Measurements from ENCODE around the gene NGEF. TPM values are rescaled to one million over a fixed set of nuclear protein-coding genes. Genes with fewer than 3 reads are reported as not detected.

NGEF gene
- polyA plus RNA-seq, 3 donors = not detected

GRCh38 chr2:233017947-233018346, 4.9 kb upstream of the NGEF start:
- no peak for DNase-seq
- H3K27ac Mint-ChIP-seq = no peak overlapping the region
- no CpG with 5 or more reads among the region's 1 CpG for WGBS (ENCODE audit: insufficient coverage)
- Histone ChIP-seq H3K79me2 (ENCODE audit: insufficient read depth, low read length) (no peaks in the 10 kb centered on the region), H3K27me3 (ENCODE audit: control insufficient read depth in 2 of 2, insufficient read depth in 2 of 2, low read length in 2 of 2) (no peaks in the 10 kb centered on the region), H3K9me3 (replicated peaks in 1 of 2; ENCODE audit: control insufficient read depth in 1 of 2, insufficient read depth in 1 of 2, low read length in 2 of 2) (no peaks in the 10 kb centered on the region), H3K4me1 (ENCODE audit: control insufficient read depth in 1 of 2, insufficient read depth in 2 of 2, low read length in 2 of 2) (no peaks in the 10 kb centered on the region), H4K20me1 (ENCODE audit: insufficient read depth, low read length) (no peaks in the 10 kb centered on the region), H3K27ac (ENCODE audit: low read depth in 1 of 2, low read length in 2 of 2) (no peak overlapping the region), H3K36me3 (replicated peaks in 1 of 2; ENCODE audit: control insufficient read depth in 1 of 2, insufficient read depth in 2 of 2, low read length in 2 of 2) (no peaks in the 10 kb centered on the region), H3K9ac (ENCODE audit: insufficient read depth, low read length, poor library complexity, severe bottlenecking) (no peak overlapping the region), H3K4me2 (replicated peaks; ENCODE audit: extremely low read depth, low read length, poor library complexity, severe bottlenecking) (no peak overlapping the region), H2AFZ (ENCODE audit: insufficient read depth, low read depth, low read length, poor library complexity, severe bottlenecking) (no peak overlapping the region), H3K4me3 (replicated peaks in 1 of 3; ENCODE audit: low read depth in 2 of 3, low read length in 3 of 3) (no peak overlapping the region)
- H3K4me3 Mint-ChIP-seq = no peak overlapping the region
- H3K9me3 Mint-ChIP-seq = peaks cover 0 to 4% (median 0%) of the 10 kb centered on the region in 7 donors
- no peaks in the 10 kb centered on the region for H3K36me3 Mint-ChIP-seq
- TF ChIP-seq, protein P1, sequence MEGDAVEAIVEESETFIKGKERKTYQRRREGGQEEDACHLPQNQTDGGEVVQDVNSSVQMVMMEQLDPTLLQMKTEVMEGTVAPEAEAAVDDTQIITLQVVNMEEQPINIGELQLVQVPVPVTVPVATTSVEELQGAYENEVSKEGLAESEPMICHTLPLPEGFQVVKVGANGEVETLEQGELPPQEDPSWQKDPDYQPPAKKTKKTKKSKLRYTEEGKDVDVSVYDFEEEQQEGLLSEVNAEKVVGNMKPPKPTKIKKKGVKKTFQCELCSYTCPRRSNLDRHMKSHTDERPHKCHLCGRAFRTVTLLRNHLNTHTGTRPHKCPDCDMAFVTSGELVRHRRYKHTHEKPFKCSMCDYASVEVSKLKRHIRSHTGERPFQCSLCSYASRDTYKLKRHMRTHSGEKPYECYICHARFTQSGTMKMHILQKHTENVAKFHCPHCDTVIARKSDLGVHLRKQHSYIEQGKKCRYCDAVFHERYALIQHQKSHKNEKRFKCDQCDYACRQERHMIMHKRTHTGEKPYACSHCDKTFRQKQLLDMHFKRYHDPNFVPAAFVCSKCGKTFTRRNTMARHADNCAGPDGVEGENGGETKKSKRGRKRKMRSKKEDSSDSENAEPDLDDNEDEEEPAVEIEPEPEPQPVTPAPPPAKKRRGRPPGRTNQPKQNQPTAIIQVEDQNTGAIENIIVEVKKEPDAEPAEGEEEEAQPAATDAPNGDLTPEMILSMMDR (IDR thresholded peaks at IDR 0.05) = no peak
- intact Hi-C loops (cut with micrococcal nuclease) = no loop called here
- no peaks in the 10 kb centered on the region for H3K4me1 Mint-ChIP-seq
- H3K27me3 Mint-ChIP-seq (ENCODE audit: low read depth in 3 of 3) = peaks cover 2 to 6% (median 3%) of the 10 kb centered on the region in 3 donors

DNA sequence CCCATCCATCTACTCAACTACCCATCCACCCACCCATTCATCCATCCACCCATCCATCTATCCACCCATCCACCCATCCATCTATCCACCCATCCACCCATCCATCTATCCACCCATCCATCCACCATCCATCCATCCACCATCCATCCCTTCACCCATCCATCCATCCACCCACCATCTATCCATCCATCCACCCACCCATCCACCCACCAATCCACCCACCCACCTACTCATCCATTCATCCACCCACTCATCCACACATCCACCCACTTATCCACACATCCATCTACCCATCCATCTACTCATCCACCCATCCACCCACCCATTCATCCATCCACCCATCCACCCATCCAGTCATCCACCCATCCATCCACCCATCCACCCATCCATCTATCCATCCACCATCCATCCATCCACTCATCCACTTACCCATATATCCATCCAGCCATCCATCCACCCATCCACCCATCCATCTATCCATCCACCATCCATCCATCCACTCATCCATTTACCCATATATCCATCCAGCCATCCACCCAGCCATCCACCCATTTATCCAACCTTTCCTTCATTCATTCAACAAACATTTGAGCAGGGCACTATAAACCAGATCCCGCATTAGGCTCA, 2.1 kb upstream of the NGEF start:
- intact Hi-C loops (cut with micrococcal nuclease) = no loop called here

More for the DNA sequence above, 2.1 kb upstream of the NGEF start:
- Mint-ChIP-seq H3K4me1 (peaks cover 14% of the 10 kb centered on the region), H3K27me3 (ENCODE audit: low read depth in 3 of 3) (peaks cover 5 to 6% (median 5%) of the 10 kb centered on the region in 3 donors), H3K27ac (no peak overlapping the region), H3K9me3 (peaks cover 0 to 4% (median 0%) of the 10 kb centered on the region in 7 donors), H3K36me3 (no peaks in the 10 kb centered on the region), H3K4me3 (no peak overlapping the region)
- no peak for DNase-seq
- peaks cover 0 to 5% of the 10 kb centered on the region in 2 donors for H3K4me1 ChIP-seq (ENCODE audit: control insufficient read depth in 1 of 2, insufficient read depth in 2 of 2, low read length in 2 of 2)
- no peak overlapping the region for H3K4me3 ChIP-seq (replicated peaks in 1 of 3; ENCODE audit: low read depth in 2 of 3, low read length in 3 of 3)
- no peak overlapping the region for H2AFZ ChIP-seq (ENCODE audit: insufficient read depth, low read depth, low read length, poor library complexity, severe bottlenecking)
- no peaks in the 10 kb centered on the region for H3K27me3 ChIP-seq (ENCODE audit: control insufficient read depth in 2 of 2, insufficient read depth in 2 of 2, low read length in 2 of 2)
- H3K4me2 ChIP-seq (replicated peaks; ENCODE audit: extremely low read depth, low read length, poor library complexity, severe bottlenecking) = no peak overlapping the region
- TF ChIP-seq, protein P1 (IDR thresholded peaks at IDR 0.05) = no peak
- H3K9me3 ChIP-seq (replicated peaks in 1 of 2; ENCODE audit: control insufficient read depth in 1 of 2, insufficient read depth in 1 of 2, low read length in 2 of 2) = no peaks in the 10 kb centered on the region
- H3K36me3 ChIP-seq (replicated peaks in 1 of 2; ENCODE audit: control insufficient read depth in 1 of 2, insufficient read depth in 2 of 2, low read length in 2 of 2) = no peaks in the 10 kb centered on the region
- 100% methylated on average over 1 of the region's 1 CpG for WGBS (ENCODE audit: insufficient coverage)
- no peak overlapping the region for H3K27ac ChIP-seq (ENCODE audit: low read depth in 1 of 2, low read length in 2 of 2)
- H3K79me2 ChIP-seq (ENCODE audit: insufficient read depth, low read length) = no peaks in the 10 kb centered on the region
- no peak overlapping the region for H3K9ac ChIP-seq (ENCODE audit: insufficient read depth, low read length, poor library complexity, severe bottlenecking)
- no peaks in the 10 kb centered on the region for H4K20me1 ChIP-seq (ENCODE audit: insufficient read depth, low read length)

Measured in CD14-positive monocyte (primary cell).